Osteocyte (in vitro differentiated cells): ENCODE measurements around the gene ARHGAP35. TPM values are rescaled to one million over a fixed set of nuclear protein-coding genes. Genes with fewer than 3 reads are reported as not detected.
"Not testable (repeated sequence)": the region's sequence is repeated elsewhere in the genome, so short reads cannot be mapped to it uniquely, and the experiment has no call there.

Experiments
- DNase-seq: peaks from one replicate; pipeline ENCODE4 v3.0.0; 2021; ENCODE audit warnings: mixed read lengths; ENCODE audit not compliant: unreplicated experiment; ENCODE audit errors: extremely low spot score
- H3K27ac Mint-ChIP-seq: one replicate; pipeline ENCODE4 v1.8.0; 2021; ENCODE audit warnings: mild to moderate bottlenecking, mixed read lengths; ENCODE audit not compliant: unreplicated experiment
- H3K27me3 Mint-ChIP-seq: one replicate; pipeline ENCODE4 v1.8.0; 2021; ENCODE audit warnings: mixed read lengths; ENCODE audit not compliant: unreplicated experiment
- H3K36me3 Mint-ChIP-seq: one replicate; pipeline ENCODE4 v1.8.0; 2021; ENCODE audit warnings: mixed read lengths; ENCODE audit not compliant: unreplicated experiment
- H3K4me1 Mint-ChIP-seq: one replicate; pipeline ENCODE4 v1.8.0; 2021; ENCODE audit warnings: mixed read lengths; ENCODE audit not compliant: unreplicated experiment
- H3K4me3 Mint-ChIP-seq: one replicate; pipeline ENCODE4 v1.8.0; 2021; ENCODE audit warnings: mild to moderate bottlenecking, moderate library complexity, mixed read lengths; ENCODE audit not compliant: unreplicated experiment
- H3K9me3 Mint-ChIP-seq: one replicate; pipeline ENCODE4 v1.8.0; 2021; ENCODE audit warnings: mixed read lengths; ENCODE audit not compliant: unreplicated experiment
- CTCF ChIP-seq: fragments of 200-600 bp; sonication (generic); IDR thresholded peaks from 2 replicates; pipeline ENCODE4 v1.5.0; 2021; ENCODE audit warnings: antibody characterized with exemption, mild to moderate bottlenecking, moderate library complexity
- total RNA-seq: library from RNA; stranded (reverse); gene quantifications from 2 replicates; pipeline ENCODE4 v1.2.1, GENCODE V29; 2021

Gene ARHGAP35
- total RNA-seq, 1 donor from 2014 or later: 107 TPM

GRCh38 chr19:46818812-46819211, 42.0 kb upstream of the ARHGAP35 start:
- no peak for DNase-seq
- Mint-ChIP-seq H3K27ac (no peak overlapping the region), H3K36me3 (no peaks in the 10 kb centered on the region), H3K9me3 (no peaks in the 10 kb centered on the region), H3K4me1 (peaks cover 20% of the 10 kb centered on the region), H3K27me3 (no peaks in the 10 kb centered on the region), H3K4me3 (no peak overlapping the region)
- no peak for TF ChIP-seq CTCF

- no peak for DNase-seq
- no peak overlapping the region for H3K27ac Mint-ChIP-seq
Observed at GRCh38 chr19:46821512-46822409, 39.0 kb upstream of the ARHGAP35 start.

GRCh38 chr19:46822410-46822787, 38.4 kb upstream of the ARHGAP35 start:
- peaks cover 19% of the 10 kb centered on the region for H3K4me1 Mint-ChIP-seq
- not testable (repeated sequence) for DNase-seq, H3K4me3 Mint-ChIP-seq, H3K27me3 Mint-ChIP-seq, H3K36me3 Mint-ChIP-seq, H3K27ac Mint-ChIP-seq, H3K9me3 Mint-ChIP-seq

More at GRCh38 chr19:46821512-46822409, 39.0 kb upstream of the ARHGAP35 start:
- TF ChIP-seq CTCF: no peak
- Mint-ChIP-seq H3K4me3 (no peak overlapping the region), H3K36me3 (no peaks in the 10 kb centered on the region), H3K4me1 (peaks cover 18% of the 10 kb centered on the region), H3K9me3 (no peaks in the 10 kb centered on the region), H3K27me3 (no peaks in the 10 kb centered on the region)

- H3K27me3 Mint-ChIP-seq: no peaks in the 10 kb centered on the region
- H3K9me3 Mint-ChIP-seq: no peaks in the 10 kb centered on the region
Observed at GRCh38 chr19:46823049-46823448, 37.7 kb upstream of the ARHGAP35 start.

GRCh38 chr19:46824890-46825730, 35.7 kb upstream of the ARHGAP35 start:
- Mint-ChIP-seq H3K4me3 (no peak overlapping the region), H3K4me1 (peaks cover 27% of the 10 kb centered on the region), H3K27ac (no peak overlapping the region), H3K27me3 (no peaks in the 10 kb centered on the region), H3K9me3 (no peaks in the 10 kb centered on the region), H3K36me3 (no peaks in the 10 kb centered on the region)
- DNase-seq: no peak
- no peak for TF ChIP-seq CTCF

More at GRCh38 chr19:46823049-46823448, 37.7 kb upstream of the ARHGAP35 start:
- no peak overlapping the region for H3K27ac Mint-ChIP-seq
- no peak for TF ChIP-seq CTCF
- no peak for DNase-seq
- peaks cover 19% of the 10 kb centered on the region for H3K4me1 Mint-ChIP-seq
- H3K36me3 Mint-ChIP-seq: no peaks in the 10 kb centered on the region
- H3K4me3 Mint-ChIP-seq: no peak overlapping the region
